Activated CD4-positive, alpha-beta T cell treated with anti-CD3 and anti-CD28 coated beads for 36 hours (primary cell): ENCODE results near the gene DPP7. TPM values are rescaled to one million over a fixed set of nuclear protein-coding genes. Genes with fewer than 3 reads are reported as not detected.

Source experiments
- ATAC-seq: fragments of 200-7000 bp; cut with Tn5 transposase; one replicate; pipeline ENCODE4 v1.10.0; 2021; ENCODE audit warnings: mild to moderate bottlenecking, moderate library complexity
- CTCF ChIA-PET: fragments of 350-600 bp; sonication (Branson Sonifier 250); formaldehyde crosslinking; loops from one replicate; lab custom pipeline; 2021; ENCODE audit warnings: antibody characterized with exemption; lab: Charles Lee
- POLR2A ChIA-PET: fragments of 350-600 bp; sonication (Branson Sonifier 250); formaldehyde crosslinking; loops from one replicate; lab custom pipeline; 2021; ENCODE audit warnings: antibody characterized with exemption, inconsistent platforms; lab: Charles Lee
- DNase-seq: peaks from one replicate; pipeline ENCODE4 v3.0.0-alpha.2; 2020
- H3K27ac Mint-ChIP-seq: one replicate; pipeline ENCODE4 v1.8.0; 2021; ENCODE audit warnings: mixed read lengths
- H3K27me3 Mint-ChIP-seq: one replicate; pipeline ENCODE4 v1.8.0; 2021; ENCODE audit warnings: mixed read lengths
- H3K36me3 Mint-ChIP-seq: one replicate; pipeline ENCODE4 v1.8.0; 2021; ENCODE audit warnings: low read depth, mixed read lengths
- H3K4me1 Mint-ChIP-seq: one replicate; pipeline ENCODE4 v1.8.0; 2021; ENCODE audit warnings: mixed read lengths
- H3K4me3 Mint-ChIP-seq: one replicate; pipeline ENCODE4 v1.8.0; 2021; ENCODE audit warnings: mild to moderate bottlenecking, moderate library complexity, mixed read lengths
- H3K9me3 Mint-ChIP-seq: one replicate; pipeline ENCODE4 v1.8.0; 2021; ENCODE audit warnings: low read depth, mixed read lengths
- intact Hi-C, 2 experiments: fragments of 100-400 bp; cut with DNase I in 1 of 2; cut with micrococcal nuclease in 1 of 2; formaldehyde crosslinking; loops; one replicate each; pipeline versions ENCODE4 v1.14.2 to v1.15.1; 2022 to 2024; cut with DNase I, micrococcal nuclease
- total RNA-seq, 2 experiments: library from RNA; stranded (reverse); gene quantifications; one replicate each; pipeline ENCODE4 v1.2.3, GENCODE V29; 2021

DPP7 gene
- total RNA-seq, 2 experiments from 2014 or later = 188 to 204 TPM

DNA sequence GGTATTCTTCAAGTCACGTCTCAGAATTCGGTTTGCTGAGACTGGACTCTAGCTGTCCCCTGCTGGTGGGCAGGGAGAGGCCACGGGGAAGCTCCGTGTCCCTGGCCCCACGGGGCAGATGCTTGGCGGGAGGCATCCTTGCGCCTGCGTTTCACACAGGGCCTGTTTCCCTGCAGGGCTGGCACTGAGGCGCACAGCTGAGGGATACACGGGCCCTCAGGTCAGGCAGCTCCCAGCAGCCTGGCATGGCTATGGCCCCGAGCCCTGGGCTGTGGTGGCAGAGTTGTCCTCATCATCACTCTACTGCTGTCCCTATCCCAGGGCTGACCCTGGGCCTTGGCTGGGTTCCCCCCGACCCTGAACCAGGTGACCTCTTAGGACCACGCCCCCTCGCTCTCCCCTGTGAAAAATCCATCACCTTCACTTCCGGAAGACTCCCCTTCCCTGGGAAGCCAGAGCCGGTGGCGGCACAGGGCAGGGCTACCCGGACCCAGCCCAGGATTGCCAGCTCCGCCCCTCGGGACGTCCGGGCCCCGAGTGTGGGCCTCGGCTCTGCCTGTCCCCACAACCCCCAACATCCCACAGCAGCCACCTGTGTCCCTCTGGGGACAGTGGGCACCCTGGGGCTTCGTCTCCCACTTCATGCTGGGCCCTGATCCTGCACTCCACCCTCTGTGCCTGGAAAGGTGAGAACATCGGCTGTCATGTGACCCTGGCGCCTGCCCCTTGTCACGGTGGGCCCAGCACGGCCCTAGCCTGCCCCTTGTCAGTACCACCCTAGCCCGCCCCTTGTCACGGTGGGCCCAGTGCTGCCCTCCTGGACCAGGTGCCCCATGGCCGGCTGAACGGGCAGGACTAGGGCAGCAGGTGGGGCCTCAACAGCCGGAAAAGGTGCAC, 5.0 kb downstream of the DPP7 start:
- POLR2A ChIA-PET = no interaction called here
- H3K36me3 Mint-ChIP-seq = peaks cover 25% of the 10 kb centered on the region
- intact Hi-C loops = no loop called here
- H3K4me3 Mint-ChIP-seq = no peak overlapping the region
- H3K27ac Mint-ChIP-seq = no peak overlapping the region
- no peaks in the 10 kb centered on the region for H3K9me3 Mint-ChIP-seq
- ATAC-seq (no peak), DNase-seq (no peak)
- no peaks in the 10 kb centered on the region for H3K27me3 Mint-ChIP-seq
- CTCF ChIA-PET = interaction anchor here (0.7 to 1.3 kb wide), 2 partner anchors 45 to 80 kb away, joined by 3 read pairs; no protein-coding TSS in a partner anchor
- H3K4me1 Mint-ChIP-seq = peaks cover 5% of the 10 kb centered on the region

DNA sequence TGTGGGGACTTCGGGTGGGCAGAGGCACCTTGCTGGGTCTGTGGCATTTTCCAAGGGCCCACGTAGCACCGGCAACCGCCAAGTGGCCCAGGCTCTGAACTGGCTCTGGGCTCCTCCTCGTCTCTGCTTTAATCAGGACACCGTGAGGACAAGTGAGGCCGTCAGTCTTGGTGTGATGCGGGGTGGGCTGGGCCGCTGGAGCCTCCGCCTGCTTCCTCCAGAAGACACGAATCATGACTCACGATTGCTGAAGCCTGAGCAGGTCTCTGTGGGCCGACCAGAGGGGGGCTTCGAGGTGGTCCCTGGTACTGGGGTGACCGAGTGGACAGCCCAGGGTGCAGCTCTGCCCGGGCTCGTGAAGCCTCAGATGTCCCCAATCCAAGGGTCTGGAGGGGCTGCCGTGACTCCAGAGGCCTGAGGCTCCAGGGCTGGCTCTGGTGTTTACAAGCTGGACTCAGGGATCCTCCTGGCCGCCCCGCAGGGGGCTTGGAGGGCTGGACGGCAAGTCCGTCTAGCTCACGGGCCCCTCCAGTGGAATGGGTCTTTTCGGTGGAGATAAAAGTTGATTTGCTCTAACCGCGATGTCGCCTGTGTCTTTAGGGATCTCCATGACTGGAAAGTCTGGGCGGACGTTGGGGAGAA, 5.8 kb downstream of the DPP7 start:
- no peaks in the 10 kb centered on the region for H3K27me3 Mint-ChIP-seq
- POLR2A ChIA-PET = no interaction called here
- H3K4me3 Mint-ChIP-seq = no peak overlapping the region
- H3K9me3 Mint-ChIP-seq = peaks cover 2% of the 10 kb centered on the region
- no peak for DNase-seq
- H3K27ac Mint-ChIP-seq = no peak overlapping the region
- CTCF ChIA-PET = interaction anchor here (1.3 kb wide), 1 partner anchor 80 kb away, joined by 3 read pairs; no protein-coding TSS in a partner anchor
- H3K4me1 Mint-ChIP-seq = peaks cover 5% of the 10 kb centered on the region
- intact Hi-C loops = no loop called here
- no peak for ATAC-seq
- H3K36me3 Mint-ChIP-seq = peaks cover 25% of the 10 kb centered on the region

- intact Hi-C loops = no loop called here
- no peak overlapping the region for H3K4me3 Mint-ChIP-seq
- H3K27me3 Mint-ChIP-seq = no peaks in the 10 kb centered on the region
- no peak for ATAC-seq
- H3K4me1 Mint-ChIP-seq = peaks cover 2% of the 10 kb centered on the region
- POLR2A ChIA-PET = no interaction called here
- H3K9me3 Mint-ChIP-seq = peaks cover 2% of the 10 kb centered on the region
- H3K36me3 Mint-ChIP-seq = peaks cover 20% of the 10 kb centered on the region
- no peak overlapping the region for H3K27ac Mint-ChIP-seq
- CTCF ChIA-PET = no interaction called here
- no peak for DNase-seq
These were observed 6.6 kb downstream of the DPP7 start for GRCh38 chr9:137107982-137108381.

GRCh38 chr9:137107312-137107921, 7.1 kb downstream of the DPP7 start:
- Mint-ChIP-seq H3K27me3 (no peaks in the 10 kb centered on the region), H3K9me3 (peaks cover 2% of the 10 kb centered on the region), H3K4me3 (no peak overlapping the region), H3K36me3 (peaks cover 17% of the 10 kb centered on the region), H3K27ac (no peak overlapping the region), H3K4me1 (no peaks in the 10 kb centered on the region)
- CTCF ChIA-PET = interaction anchor here (0.6 kb wide), 1 partner anchor 21 kb away, joined by 3 read pairs; the partner anchor contains the start of gene MAN1B1
- intact Hi-C loops = no loop called here
- ATAC-seq (no peak), DNase-seq (no peak)
- POLR2A ChIA-PET = interaction anchor here (0.7 kb wide), 1 partner anchor 20 kb away, joined by 3 read pairs; the partner anchor contains the start of gene MAN1B1

DNA sequence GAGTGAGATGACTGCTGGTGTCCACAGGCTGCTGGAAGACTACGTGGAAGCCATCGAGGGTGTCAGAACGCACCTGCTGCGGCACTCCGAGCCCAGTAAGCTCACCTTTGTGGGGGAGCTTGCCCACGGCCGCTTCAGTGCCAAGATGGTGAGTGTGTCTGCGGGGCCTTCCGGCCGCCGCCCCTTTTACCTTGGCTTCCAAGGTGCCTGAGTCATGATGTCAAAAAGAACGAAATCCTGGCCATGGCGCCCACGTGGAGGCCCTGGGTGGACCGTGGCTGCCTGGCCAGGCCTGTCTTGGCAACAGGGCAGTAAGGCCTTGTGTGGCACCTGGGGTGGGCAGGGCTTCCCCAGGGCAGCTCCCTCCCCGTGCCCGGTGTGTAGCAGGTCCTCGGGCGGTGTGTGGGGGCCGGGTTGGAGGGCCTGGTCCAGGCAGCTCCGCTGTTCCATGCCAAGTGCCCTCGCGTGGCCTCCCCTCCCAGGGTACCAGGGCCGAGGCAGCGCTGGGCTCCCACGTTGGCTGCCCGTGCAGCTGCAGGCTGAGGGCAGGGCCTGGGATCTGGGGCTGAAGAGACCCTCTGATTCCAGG, 7.8 kb downstream of the DPP7 start:
- Mint-ChIP-seq H3K27ac (no peak overlapping the region), H3K4me3 (no peak overlapping the region), H3K4me1 (no peaks in the 10 kb centered on the region), H3K36me3 (peaks cover 17% of the 10 kb centered on the region), H3K27me3 (no peaks in the 10 kb centered on the region), H3K9me3 (peaks cover 2% of the 10 kb centered on the region)
- ATAC-seq (no peak), DNase-seq (no peak)
- ChIA-PET POLR2A (interaction anchor here (0.7 to 1.3 kb wide), 2 partner anchors 20 to 134 kb away, joined by 3 read pairs; partner anchors contain the start of gene MAN1B1), CTCF (no interaction called here)
- intact Hi-C loops = no loop called here

GRCh38 chr9:137105814-137106661, 8.5 kb downstream of the DPP7 start:
- intact Hi-C loops = no loop called here
- peaks cover 16% of the 10 kb centered on the region for H3K36me3 Mint-ChIP-seq
- POLR2A ChIA-PET = interaction anchor here (1.3 kb wide), 1 partner anchor 134 kb away, joined by 3 read pairs; no protein-coding TSS in a partner anchor
- no peak for DNase-seq
- CTCF ChIA-PET = interaction anchor here (0.5 to 1.6 kb wide), 3 partner anchors 11 to 163 kb away, joined by 3 to 6 read pairs (median 3); partner anchors contain the start of gene SAPCD2
- no peaks in the 10 kb centered on the region for H3K27me3 Mint-ChIP-seq
- ATAC-seq = no peak
- H3K4me1 Mint-ChIP-seq = no peaks in the 10 kb centered on the region
- no peak overlapping the region for H3K4me3 Mint-ChIP-seq
- H3K9me3 Mint-ChIP-seq = peaks cover 2% of the 10 kb centered on the region
- H3K27ac Mint-ChIP-seq = no peak overlapping the region

- Mint-ChIP-seq H3K4me3 (no peak overlapping the region), H3K4me1 (no peaks in the 10 kb centered on the region), H3K9me3 (peaks cover 2% of the 10 kb centered on the region), H3K27ac (no peak overlapping the region), H3K36me3 (peaks cover 12% of the 10 kb centered on the region), H3K27me3 (no peaks in the 10 kb centered on the region)
- ChIA-PET CTCF (no interaction called here), POLR2A (no interaction called here)
- DNase-seq = no peak
- ATAC-seq = no peak
- intact Hi-C loops = no loop called here
These were observed 11.1 kb downstream of the DPP7 start for GRCh38 chr9:137103206-137103999.

DNA sequence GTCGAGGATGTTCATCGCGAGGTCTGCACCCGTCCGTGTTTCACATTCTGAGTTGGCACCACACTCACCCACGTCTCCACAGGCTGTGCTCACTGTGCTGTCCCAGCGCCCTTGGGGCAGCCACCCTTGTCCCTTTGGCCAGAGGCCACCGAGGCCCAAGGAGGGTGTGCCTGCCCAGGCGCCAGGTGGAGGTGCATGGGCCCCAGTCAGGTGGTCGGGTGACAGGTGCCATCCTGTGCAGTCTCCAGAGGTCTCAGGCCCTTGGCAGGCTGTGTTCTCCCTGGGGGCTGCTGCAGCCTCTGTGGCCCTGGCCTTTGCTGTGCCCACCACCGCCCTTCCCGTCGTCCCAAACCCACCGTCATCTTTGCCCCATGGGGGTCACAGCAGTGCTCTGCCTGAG, 15.3 kb downstream of the DPP7 start:
- POLR2A ChIA-PET = no interaction called here
- Mint-ChIP-seq H3K4me1 (peaks cover 17% of the 10 kb centered on the region), H3K9me3 (peaks cover 2% of the 10 kb centered on the region)

GRCh38 chr9:137097761-137098462, 16.6 kb downstream of the DPP7 start:
- POLR2A ChIA-PET = no interaction called here

More for the DNA sequence above, 15.3 kb downstream of the DPP7 start:
- no peak for ATAC-seq
- CTCF ChIA-PET = no interaction called here
- Mint-ChIP-seq H3K4me3 (no peak overlapping the region), H3K27me3 (no peaks in the 10 kb centered on the region), H3K36me3 (peaks cover 20% of the 10 kb centered on the region), H3K27ac (no peak overlapping the region)
- intact Hi-C loops = no loop called here
- no peak for DNase-seq

More at GRCh38 chr9:137097761-137098462, 16.6 kb downstream of the DPP7 start:
- CTCF ChIA-PET = no interaction called here
- ATAC-seq (no peak), DNase-seq (no peak)
- intact Hi-C loops = no loop called here
- Mint-ChIP-seq H3K36me3 (peaks cover 20% of the 10 kb centered on the region), H3K4me1 (peaks cover 17% of the 10 kb centered on the region), H3K27me3 (no peaks in the 10 kb centered on the region), H3K4me3 (no peak overlapping the region), H3K27ac (no peak overlapping the region), H3K9me3 (no peaks in the 10 kb centered on the region)
